WERI-Rb-1 (cell line): ENCODE results near the gene NPAS2.

Source experiments
- DNase-seq: peaks from one replicate; pipeline ENCODE4 v3.0.0-alpha.2; 2020
- H3K27ac ChIP-seq: fragments of 250-450 bp; sonication (Bioruptor Pico); 2 replicates; pipeline ENCODE4 v1.5.1; 2020; ENCODE audit warnings: mild to moderate bottlenecking, moderate library complexity
- H3K27me3 ChIP-seq: fragments of 250-450 bp; sonication (Bioruptor Pico); 2 replicates; pipeline ENCODE4 v1.5.1; 2021; ENCODE audit warnings: mild to moderate bottlenecking, low read depth, moderate library complexity; ENCODE audit not compliant: insufficient read depth, severe bottlenecking
- H3K36me3 ChIP-seq: fragments of 250-450 bp; sonication (Bioruptor Pico); 2 replicates; pipeline ENCODE4 v1.5.1; 2020; ENCODE audit warnings: mild to moderate bottlenecking, moderate library complexity
- H3K4me3 ChIP-seq: 2 replicates; pipeline ENCODE4 v1.5.1; 2011; ENCODE audit warnings: low read depth, mild to moderate bottlenecking, control low read depth, low read length
- H3K9me3 ChIP-seq: fragments of 250-450 bp; sonication (Bioruptor Pico); 2 replicates; pipeline ENCODE4 v1.5.1; 2021; ENCODE audit warnings: mild to moderate bottlenecking, moderate library complexity; ENCODE audit not compliant: severe bottlenecking
- CTCF ChIP-seq: IDR thresholded peaks from 2 replicates; pipeline ENCODE4 v1.5.1; 2011; ENCODE audit warnings: low read depth, mild to moderate bottlenecking, control low read depth, inconsistent platforms, low read length

Gene NPAS2

GRCh38 chr2:100808582-100808981, 11.4 kb upstream of the NPAS2 start:
- TF ChIP-seq CTCF: no peak
- H3K9me3 ChIP-seq: peaks cover 6% of the 10 kb centered on the region

GRCh38 chr2:100809506-100809905, 10.4 kb upstream of the NPAS2 start:
- no peak for TF ChIP-seq CTCF
- peaks cover 6% of the 10 kb centered on the region for H3K9me3 ChIP-seq
- H3K4me3 ChIP-seq: no peak overlapping the region
- peaks cover 3% of the 10 kb centered on the region for H3K27me3 ChIP-seq
- no peak for DNase-seq
- H3K36me3 ChIP-seq: no peaks in the 10 kb centered on the region
- no peak overlapping the region for H3K27ac ChIP-seq

More at GRCh38 chr2:100808582-100808981, 11.4 kb upstream of the NPAS2 start:
- no peak for DNase-seq
- peaks cover 3% of the 10 kb centered on the region for H3K27me3 ChIP-seq
- H3K4me3 ChIP-seq: no peak overlapping the region
- H3K36me3 ChIP-seq: no peaks in the 10 kb centered on the region
- no peak overlapping the region for H3K27ac ChIP-seq

GRCh38 chr2:100810603-100811145, 9.3 kb upstream of the NPAS2 start:
- Histone ChIP-seq H3K4me3 (no peak overlapping the region), H3K27me3 (no peaks in the 10 kb centered on the region), H3K27ac (no peak overlapping the region), H3K9me3 (peaks cover 6% of the 10 kb centered on the region), H3K36me3 (no peaks in the 10 kb centered on the region)
- no peak for DNase-seq
- no peak for TF ChIP-seq CTCF

GRCh38 chr2:100812116-100812515, 7.8 kb upstream of the NPAS2 start:
- no peak for DNase-seq
- H3K27ac ChIP-seq: no peak overlapping the region

GRCh38 chr2:100812573-100812972, 7.4 kb upstream of the NPAS2 start:
- DNase-seq: no peak
- Histone ChIP-seq H3K36me3 (no peaks in the 10 kb centered on the region), H3K9me3 (peaks cover 6% of the 10 kb centered on the region), H3K27me3 (no peaks in the 10 kb centered on the region), H3K4me3 (no peak overlapping the region), H3K27ac (no peak overlapping the region)
- no peak for TF ChIP-seq CTCF

More at GRCh38 chr2:100812116-100812515, 7.8 kb upstream of the NPAS2 start:
- no peak overlapping the region for H3K4me3 ChIP-seq
- TF ChIP-seq CTCF: no peak
- peaks cover 6% of the 10 kb centered on the region for H3K9me3 ChIP-seq
- no peaks in the 10 kb centered on the region for H3K36me3 ChIP-seq
- no peaks in the 10 kb centered on the region for H3K27me3 ChIP-seq

GRCh38 chr2:100813527-100813926, 6.4 kb upstream of the NPAS2 start:
- peaks cover 6% of the 10 kb centered on the region for H3K9me3 ChIP-seq
- H3K4me3 ChIP-seq: no peak overlapping the region
- peaks cover 5% of the 10 kb centered on the region for H3K27me3 ChIP-seq
- TF ChIP-seq CTCF: no peak
- H3K36me3 ChIP-seq: no peaks in the 10 kb centered on the region
- no peak for DNase-seq
- no peak overlapping the region for H3K27ac ChIP-seq
